SW 1271 (cell line): ENCODE data around the gene CTNNBL1.

ENCODE experiments used
- DNase-seq, 2 experiments: peaks; one replicate each; lab custom pipeline; 2025; lab: John Stamatoyannopoulos, UW

CTNNBL1 gene

GRCh38 chr20:37915800-37916570 is 222.2 kb downstream of the CTNNBL1 start:
- DNase-seq: no peak

DNA sequence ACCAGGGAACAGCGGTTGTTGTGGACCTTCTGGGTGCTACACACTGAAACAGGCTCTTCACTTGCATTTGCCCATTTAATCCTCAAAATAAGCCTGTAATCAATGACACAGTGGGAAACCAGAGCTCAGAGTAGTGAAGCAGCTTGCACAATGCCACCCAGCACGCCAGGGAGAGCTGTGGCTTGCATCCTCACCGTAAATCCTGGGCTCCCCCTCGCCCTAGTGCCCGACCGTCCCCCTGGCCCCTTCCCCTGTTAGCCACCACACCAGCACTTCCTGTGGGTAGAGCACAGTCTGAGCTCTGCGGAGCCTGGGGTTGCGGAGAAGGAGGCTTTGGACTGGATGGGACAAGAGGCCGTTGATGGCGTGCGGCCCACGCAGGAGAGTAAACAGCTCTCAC is 223.6 kb downstream of the CTNNBL1 start:
- no peak for DNase-seq

- DNase-seq: no peak
Observed at GRCh38 chr20:37918035-37918434, 224.2 kb downstream of the CTNNBL1 start.

- no peak for DNase-seq
Observed at GRCh38 chr20:37919389-37920040, 225.7 kb downstream of the CTNNBL1 start.

GRCh38 chr20:37920270-37920669 is 226.4 kb downstream of the CTNNBL1 start:
- DNase-seq: no peak

DNA sequence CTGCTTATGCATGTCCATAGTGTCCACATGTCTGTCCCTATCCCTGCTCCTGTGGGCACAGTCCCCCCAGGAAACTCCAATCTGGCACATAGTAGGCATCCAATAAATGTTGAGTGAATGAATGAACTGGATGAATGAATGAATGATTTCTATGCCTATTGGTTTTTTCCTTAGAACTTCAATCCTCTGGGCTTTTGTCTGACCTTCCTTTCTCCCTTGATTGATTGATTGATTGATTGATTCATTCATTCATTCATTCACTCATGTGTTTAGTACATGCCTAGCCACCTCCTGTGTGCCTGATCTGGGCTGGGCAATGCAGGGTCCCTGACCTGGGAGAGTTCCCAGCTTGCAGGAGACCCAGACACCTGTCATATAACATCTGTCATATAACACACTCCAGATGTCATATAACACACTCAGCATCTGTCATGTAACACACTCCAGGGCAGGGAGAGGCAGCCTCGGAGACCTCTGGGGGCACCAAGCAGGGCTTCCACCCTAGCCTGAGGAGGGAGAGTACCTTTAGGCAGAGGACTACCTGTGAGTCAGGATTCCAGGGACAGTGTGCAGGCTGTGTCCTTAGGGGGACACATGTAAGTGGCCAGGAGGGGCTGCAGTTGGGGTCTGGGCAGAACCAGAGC is 227.0 kb downstream of the CTNNBL1 start:
- DNase-seq: no peak

- DNase-seq: no peak
Observed at GRCh38 chr20:37921341-37921929, 227.6 kb downstream of the CTNNBL1 start.
